GM19239 (cell line): ENCODE data around the gene CHCHD10.

Experiments used
- DNase-seq: peaks from one replicate; pipeline ENCODE4 v3.0.0; 2011; ENCODE audit warnings: low spot score; ENCODE audit not compliant: insufficient read length
- FAIRE-seq: peaks from 2 replicates; lab custom pipeline; 2011; peaks lifted over from hg19 to GRCh38; lab: Jason Lieb, UNC

The CHCHD10 gene

DNA sequence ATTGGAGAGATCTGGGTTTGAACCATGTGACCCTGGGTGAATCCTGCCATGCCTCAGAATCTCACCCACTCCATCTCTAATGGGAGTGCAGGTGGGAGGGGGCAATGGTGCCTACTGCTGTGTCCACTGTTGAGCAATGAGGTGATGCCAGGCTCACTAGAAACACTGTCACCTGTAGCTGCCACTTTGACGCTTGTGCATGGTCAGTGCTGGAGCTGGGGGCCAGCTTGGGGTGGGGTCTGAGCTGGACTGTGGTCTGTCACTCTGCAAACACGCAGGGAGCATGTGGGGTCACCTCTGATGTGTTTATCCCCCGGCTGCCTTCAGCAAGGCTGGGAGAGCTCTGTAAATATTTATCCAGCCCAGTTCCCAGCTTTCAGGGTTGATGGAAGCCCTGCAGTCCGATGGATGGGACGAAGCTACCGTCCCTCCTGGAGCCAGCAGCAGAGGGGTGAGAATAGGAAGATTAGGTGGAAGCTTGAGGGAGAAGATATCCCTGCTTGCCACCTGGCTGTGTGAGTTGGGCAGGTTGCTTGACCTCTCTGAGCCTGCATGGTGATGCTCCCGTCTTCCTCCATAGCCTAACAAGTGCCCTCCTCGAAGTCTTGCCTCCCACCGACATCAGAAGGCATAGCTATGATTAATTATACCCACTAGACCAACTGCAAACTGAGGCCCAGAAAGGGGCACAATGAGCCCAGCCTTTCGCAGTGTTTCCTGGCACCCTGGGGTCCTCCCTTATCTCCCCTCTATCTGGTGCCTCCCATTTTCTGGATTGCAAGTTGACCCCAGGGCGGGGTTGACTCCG, 6.5 kb upstream of the CHCHD10 start:
- FAIRE-seq, result no peak

DNA sequence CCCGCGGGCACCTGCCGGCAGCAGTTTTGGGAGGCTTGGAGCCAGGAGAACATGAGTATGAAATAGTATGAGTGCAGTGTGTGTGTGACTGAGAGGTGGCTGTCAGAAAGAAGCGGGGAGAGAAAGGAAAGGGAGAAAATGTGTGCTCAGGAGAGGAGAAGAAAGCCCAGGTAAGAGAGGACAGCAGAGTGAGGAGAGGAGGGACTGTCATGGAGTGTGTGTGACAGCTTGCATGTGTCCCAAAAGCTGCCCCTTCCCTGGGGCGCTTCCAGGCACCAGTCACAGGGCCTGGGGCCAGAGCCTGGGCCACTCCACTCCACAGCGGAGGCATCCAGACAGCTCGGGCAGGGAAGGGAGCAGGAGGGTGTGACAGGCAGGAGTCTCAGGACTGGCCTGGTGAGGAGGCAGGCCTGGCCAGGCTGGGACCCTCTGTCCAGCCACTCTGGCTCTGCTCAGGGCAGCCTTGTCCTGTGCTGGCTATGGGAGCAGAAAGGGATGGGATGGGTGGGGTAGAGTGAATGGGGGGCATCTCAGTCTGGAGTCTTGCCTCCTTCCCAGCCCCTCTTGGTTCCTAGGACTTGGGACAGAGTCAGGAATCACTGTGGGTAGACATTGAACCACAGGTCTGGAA, 5.8 kb upstream of the CHCHD10 start:
- FAIRE-seq (no peak), DNase-seq (no peak)

More for the DNA sequence above, 6.5 kb upstream of the CHCHD10 start:
- DNase-seq, result no peak

DNA sequence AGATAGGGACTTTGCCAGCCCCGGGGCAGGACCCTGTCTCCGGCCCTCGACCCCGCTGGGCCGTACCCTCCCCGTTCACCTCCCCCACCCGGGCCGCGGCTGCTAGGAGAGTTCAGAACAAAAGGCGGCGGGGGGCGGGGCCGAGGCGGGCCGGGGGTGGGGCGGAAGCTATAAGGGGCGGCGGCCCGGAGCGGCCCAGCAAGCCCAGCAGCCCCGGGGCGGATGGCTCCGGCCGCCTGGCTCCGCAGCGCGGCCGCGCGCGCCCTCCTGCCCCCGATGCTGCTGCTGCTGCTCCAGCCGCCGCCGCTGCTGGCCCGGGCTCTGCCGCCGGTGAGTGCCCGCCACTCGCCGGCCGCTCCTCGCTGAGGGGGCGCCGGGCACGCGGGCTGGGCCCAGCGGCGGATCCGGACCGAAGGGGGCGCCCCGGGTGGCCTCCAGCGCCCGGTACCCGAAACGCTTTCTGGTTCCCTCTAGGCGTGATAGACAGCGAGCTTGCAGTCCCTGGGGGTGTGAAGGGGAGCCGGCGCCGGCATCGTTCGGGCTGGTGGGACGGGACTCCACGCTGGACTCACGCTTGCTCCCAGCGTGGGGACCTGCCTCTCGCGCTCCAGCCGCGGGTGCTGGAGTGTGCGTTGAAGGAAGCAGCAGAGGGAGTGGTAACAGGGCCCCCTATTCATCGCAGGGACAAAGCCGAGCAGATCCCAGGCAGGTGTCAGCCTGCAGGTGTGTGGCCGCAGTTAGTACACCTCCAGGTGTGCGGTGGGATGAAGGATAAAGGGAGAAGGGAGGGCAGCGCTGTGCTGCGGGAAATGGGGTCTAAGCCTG, 5.1 kb upstream of the CHCHD10 start, which contains the start of gene MMP11:
TSS of gene MMP11 (plus strand) at position 201 of the 825 bp plus-strand sequence. CDS start at position 223, 22 bp downstream.
- DNase-seq, result no peak
- no peak for FAIRE-seq

DNA sequence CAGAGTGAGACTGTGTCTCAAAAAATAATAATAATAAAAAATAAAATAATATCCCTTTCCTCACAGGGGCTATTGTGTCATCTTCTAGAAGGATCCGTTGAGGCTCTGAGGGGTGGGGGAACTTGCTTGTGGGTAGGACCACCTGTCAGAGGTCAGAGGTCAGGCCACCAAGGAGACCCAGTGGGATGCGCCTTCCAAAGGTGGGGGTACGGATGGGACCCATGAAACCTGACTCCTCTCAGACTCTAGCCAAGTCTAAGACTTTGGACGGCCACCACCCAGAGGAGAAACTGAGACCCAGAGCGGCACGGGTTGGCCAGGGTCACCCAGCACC, 4.5 kb upstream of the CHCHD10 start:
- DNase-seq (no peak), FAIRE-seq (no peak)

DNA sequence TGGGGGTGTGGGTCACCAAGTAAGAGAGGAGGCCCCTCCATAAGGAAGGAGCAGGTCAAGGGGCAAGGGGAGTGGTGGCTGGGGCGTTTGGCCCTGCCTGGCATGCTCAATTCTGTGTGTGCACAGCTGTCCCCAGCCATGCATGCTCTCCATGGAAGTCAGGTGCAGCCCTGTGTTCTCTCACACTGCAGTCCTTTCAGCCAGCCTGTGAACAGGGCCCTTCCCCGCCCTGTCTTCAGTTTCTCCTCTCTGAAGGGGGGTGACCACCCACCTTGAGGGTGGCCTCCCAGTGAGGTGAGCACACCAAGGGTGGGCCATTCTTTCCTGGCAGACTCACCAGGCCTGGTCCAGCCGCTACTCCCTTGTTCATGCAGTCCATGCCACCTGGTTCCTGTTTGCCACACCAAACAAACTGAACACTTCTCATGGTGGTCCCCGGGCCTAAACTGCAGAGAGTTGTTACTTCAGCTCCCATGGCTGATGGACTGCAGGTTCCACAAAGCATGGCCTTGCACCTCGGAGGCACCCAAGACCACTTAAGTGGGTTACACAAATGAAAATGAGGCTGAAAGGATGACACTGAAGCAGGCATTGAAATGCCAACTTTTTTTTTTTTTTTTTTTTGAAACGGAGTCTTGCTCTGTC, 1.7 kb upstream of the CHCHD10 start:
- DNase-seq (no peak), FAIRE-seq (no peak)

DNA sequence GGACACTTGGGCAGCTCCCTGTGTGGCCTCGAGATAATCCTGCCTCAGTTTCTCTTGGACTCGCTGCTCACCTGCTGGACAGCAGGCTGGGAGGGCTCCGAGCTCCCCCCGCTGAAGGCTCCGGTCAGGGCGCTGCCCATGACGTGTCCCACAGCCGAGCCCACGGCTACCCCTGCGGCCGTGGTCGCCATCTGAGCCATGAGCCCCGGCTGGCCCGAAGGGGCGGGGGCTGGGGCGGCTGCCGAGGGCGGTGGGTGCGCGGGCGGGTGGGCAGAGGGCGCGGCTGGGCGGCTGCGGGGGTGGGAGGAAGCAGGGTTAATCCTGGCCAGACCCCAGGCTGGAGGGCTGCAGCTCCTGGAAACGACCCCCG, 484 bp downstream of the CHCHD10 start:
- no peak for DNase-seq
- no peak for FAIRE-seq

DNA sequence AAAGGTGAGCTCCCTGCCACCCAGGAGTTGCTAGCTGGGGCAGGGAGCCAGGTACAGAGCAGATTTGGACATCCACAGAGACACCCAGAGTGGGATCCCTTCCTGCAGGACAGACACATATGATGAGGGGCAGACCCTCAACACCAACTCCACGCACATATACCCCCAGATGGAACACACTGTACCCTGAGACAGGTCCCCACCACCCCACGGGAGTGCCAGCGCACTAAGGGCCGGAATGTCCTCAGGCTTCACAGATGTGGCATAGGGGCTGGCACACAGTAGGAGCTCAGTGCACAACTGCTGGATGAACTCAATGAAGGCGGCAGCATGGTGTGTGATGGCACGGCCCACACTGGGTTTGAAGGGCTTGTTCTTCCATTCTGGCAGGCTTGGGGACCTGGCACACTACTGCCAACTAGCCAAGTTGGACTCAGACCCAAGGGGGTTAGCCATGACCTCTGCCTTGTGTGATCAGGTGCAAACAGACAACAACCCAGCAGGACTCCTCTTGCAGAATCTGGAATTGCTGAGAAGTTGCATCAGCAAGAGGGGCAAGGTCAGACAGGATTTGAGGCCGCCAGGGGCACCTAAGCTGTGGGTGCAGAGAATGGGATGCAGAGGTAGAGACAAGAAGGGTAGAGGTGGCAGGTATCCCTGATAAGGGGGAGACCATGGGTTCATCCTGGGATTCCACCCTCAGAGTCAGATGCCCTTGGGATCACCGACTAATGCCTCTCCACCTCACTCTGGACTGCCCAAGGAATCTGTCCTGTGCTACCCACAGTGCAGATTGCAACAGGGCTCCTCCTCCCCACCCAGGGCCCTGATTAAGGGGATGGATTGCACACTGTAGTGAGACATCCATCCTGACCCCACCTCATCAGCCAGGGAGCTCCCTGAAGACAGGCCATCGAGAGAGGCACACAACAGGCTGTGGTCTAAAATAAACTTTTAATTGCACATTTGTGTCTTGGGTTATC, 2.6 kb downstream of the CHCHD10 start:
- no peak for DNase-seq
- no peak for FAIRE-seq

DNA sequence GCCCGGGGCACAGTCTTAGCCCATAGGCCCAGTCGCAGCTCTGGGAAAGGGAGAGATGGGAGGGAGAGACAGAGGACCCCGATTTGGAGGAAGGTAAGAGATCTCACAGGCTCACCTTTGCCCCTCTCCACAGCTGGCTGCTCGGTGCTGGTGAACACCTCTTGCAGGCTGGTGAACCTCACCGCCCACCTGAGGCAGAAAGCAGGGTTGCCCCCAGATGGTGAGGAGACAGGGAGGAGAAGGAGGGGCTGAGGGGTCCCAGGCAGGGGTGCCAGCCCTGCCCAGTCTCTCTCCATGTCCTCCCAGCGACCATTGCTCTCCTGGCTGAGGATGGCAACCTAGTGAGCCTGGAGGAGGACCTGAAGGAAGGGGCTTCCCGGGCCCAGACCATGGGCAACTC, 3.8 kb downstream of the CHCHD10 start:
- FAIRE-seq, result no peak
- DNase-seq, result no peak

DNA sequence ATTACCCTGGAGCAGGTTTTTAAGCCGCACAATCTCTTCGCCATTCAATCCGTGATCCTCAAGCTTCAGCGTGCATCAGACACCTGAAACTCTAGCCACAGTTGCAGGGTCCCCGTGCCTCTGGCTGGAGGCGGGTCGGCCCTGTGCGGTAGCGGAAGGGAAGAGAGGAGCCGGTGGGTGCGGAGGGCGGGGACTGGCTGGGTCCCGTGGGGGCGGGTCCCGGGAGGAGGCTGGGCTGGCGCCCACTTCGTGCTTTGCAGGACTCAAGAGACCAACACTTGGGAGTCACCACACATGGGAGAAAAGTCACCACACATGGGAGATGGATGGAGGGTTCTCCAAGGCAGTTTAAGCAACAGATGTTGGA, 4.2 kb downstream of the CHCHD10 start:
- FAIRE-seq, result no peak
- no peak for DNase-seq

DNA sequence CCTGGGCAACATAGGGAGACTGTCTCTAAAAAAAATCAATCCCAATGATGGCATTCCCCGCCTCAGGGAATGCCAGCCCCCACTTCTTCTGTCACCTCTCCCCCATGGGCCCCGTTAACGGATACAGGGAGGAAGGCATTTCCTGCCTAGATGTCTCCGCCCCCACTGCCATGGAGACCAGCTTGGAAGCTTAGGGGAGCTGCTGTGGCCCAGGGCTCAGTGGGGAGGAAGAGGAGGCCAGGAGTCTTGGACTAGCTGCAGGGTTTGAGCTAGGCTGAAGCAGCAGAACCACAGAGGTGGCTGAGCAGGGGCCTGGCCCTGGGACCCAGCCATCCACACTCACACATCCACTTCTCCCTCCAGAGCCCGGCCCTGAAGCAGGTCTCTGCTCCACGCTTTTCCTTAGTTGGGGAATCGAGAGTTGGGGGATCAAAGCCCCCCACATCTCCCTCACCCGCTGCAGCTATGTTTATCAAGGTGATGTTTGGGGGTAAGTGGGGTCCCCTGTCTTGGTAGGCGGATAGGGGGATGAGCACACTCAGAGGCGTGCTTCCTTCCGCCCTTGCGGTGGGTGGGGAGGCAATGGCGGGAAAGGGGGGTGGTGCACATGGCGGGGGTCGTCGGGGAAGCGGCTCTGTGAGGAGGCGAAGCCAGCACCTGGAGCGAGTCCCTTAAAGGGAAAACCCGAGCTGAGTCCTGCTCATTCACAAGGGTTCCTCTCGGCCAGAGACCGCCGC, 4.8 kb downstream of the CHCHD10 start, which contains the start of gene C22orf15:
TSS of gene C22orf15 (plus strand) at position 149 of the 737 bp plus-strand sequence. CDS start at position 466, 317 bp downstream.
- no peak for FAIRE-seq
- DNase-seq, result no peak

DNA sequence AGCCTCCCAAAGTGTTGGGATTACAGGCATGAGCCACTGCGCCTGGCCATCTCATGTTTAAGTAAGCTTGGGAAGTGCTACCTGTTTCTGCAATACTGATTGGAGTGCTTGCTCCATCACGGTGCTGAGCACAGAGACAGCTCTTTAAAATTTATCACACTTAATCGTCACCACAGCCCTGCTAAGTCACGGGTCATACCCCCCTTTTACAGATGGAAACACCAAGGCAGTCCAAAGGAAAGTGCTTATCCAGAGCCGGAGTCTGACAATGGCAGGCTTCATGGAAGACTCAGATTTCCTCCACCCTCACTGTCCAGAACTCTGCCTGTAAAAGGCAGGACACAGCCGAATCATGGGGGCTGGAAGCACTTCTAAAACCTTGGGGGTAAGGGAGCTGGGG, 7.7 kb downstream of the CHCHD10 start:
- DNase-seq (no peak), FAIRE-seq (no peak)

DNA sequence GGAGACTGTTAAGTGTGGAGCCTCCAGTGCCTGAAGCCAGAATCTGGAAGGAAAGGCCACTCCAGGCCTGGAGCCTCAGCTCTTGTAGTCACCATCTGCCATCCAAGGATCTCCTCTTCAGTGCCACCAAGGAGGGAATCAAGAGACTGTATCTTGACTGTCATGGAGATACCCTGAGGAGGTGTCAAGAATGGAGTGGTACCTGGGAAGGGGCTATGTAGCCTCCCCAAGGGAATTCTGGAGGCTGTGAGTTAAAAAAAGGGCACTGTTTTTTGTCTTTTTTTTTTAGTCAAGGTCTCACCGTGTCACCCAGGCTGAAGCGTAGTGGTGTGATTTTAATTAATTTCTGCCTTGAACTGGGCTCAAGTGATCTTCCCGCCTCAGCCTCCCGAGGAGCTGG, 8.2 kb downstream of the CHCHD10 start:
- FAIRE-seq (no peak), DNase-seq (no peak)

DNA sequence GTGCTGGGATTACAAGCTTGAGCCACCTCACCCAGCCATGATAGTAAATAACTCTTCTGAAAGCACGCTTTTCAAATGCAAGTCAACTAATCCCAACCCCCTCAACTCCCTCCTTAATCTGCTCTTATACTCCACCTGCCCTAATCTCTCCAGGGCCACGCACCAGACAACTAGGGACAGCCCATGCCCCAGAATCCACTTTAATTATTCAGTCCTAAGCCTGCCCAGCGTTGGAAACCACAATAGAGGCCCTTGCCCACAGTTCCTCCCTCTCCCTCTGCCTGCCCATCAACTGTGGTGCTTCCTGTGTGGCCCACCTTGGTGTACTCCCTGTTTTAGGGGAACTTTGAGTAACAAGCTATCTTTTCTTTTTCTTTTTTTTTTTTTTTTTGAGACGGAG, 10.9 kb downstream of the CHCHD10 start:
- no peak for FAIRE-seq
- no peak for DNase-seq

DNA sequence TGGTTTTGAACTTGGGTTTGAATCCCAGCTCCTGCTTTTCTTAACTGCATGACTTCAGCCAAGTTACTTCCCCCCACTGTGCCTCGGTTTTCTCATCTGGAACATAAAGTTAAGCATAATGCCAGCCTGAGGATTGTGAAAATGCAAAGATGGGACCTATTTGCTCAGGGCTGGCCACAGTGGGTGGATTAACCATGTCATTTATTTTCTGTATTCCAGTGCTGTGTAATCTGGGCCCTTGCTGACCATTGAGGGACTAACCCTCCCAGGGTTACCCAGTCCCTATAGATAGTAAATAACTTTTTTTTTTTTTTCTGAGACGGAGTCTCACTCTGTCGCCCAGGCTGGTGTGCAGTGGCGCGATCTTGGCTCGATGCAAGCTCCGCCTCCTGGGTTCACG, 12.1 kb downstream of the CHCHD10 start:
- FAIRE-seq, result no peak

DNA sequence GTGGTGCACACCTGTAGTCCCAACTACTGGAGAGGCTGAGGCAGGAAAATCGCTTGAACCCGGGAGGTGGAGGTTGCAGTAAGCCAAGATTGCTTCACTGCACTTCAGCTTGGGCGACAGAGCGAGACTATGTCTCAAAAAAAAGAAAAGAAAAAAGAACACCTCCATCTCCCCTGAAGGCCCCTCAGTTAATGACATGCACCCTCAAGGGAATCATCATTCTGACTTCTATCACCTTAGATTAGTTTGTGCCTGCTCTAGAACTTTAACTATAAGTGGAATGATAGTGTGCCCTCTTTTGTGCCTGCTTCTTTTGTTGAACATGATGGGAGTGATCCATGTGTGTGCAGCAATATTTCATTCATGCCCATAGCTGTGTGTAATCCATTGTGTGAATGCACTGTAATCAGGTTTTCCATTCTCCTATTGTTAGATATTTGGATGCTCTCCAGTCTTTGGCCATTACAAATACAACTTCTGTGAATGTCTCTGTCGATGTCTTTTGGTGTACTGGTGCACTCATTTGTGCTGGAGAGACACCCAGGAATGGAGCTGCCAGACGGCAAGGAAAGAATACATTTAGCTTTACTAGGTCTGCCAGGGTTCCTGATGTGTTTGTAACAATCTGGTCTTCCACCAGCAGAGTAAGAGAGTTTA, 12.7 kb downstream of the CHCHD10 start:
- DNase-seq (no peak), FAIRE-seq (no peak)

More for the DNA sequence above, 12.1 kb downstream of the CHCHD10 start:
- no peak for DNase-seq

DNA sequence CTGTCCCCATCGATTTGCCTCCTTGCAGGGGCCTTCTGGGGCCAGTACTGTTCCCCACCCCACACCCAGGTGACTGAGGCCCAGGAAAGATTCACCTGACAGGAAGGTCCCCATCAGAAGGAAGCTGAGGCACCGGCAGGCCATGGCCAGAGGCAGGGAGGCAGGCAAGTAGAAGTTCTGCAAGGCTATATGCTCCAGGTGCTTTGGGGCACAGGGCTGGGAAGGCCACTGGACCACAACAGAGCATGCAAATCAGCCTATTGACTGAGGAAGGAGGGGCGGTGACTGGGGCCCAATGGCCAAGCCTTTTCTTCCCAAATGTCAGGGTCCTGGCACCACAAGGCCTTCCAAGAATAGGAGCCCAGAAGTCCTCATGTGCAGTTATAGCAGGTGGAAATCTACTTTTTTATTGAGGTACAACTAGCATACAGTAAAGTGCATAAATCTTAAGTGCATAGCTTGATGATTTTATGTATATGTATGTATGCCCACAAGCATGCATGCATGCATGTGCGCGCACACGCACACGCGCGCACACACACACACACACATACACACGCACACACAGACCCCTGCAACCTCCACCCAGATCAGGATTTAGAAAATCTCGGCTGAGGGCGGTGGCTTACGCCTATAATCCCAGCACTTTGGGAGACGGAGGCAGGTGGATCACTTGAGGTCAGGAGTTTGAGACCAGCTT, 13.4 kb downstream of the CHCHD10 start, which contains the start of gene VPREB3:
TSS of gene VPREB3 (minus strand) at position 206 of the 700 bp plus-strand sequence. CDS start at position 144, 62 bp downstream.
- DNase-seq (no peak), FAIRE-seq (peak; percentile 11)

DNA sequence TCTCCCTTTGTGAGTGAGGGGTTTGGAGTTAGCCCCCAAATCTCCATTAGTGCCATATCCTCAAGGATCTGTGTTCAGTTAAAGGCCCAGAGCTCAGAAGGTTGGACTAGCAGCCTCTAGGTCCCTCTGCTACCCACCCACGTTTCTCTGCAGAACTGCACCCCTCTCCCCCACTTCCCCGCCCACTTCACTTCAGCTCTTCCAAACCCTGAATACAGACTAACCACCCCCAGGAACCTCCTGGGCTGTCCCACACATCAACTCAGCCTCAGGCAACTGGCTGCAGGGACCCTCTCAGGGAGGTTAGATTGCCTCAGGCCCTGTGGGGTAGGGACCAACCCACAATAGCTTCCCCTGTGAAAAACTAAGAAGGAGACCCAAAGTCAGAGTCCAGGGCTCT, 14.4 kb downstream of the CHCHD10 start:
- no peak for FAIRE-seq

More for the DNA sequence above, 14.4 kb downstream of the CHCHD10 start:
- no peak for DNase-seq
